Hematopoietic multipotent progenitor cell treated with erythropoietin and hydrocortisone succinate and interleukin-3 and kit ligand, for 6 days (in vitro differentiated cells): ENCODE results near the gene COL21A1.

Experiments
- DNase-seq: peaks from one replicate; pipeline ENCODE4 v3.0.0-alpha.2; 2015

Gene COL21A1

GRCh38 chr6:56244528-56245253 is 2.7 kb downstream of the COL21A1 start:
- no peak for DNase-seq

- no peak for DNase-seq
Observed at GRCh38 chr6:56244089-56244488, 3.3 kb downstream of the COL21A1 start.

- DNase-seq, result peak; percentile 27
Observed at GRCh38 chr6:56243518-56244070, 3.8 kb downstream of the COL21A1 start.

- no peak for DNase-seq
Observed at GRCh38 chr6:56242346-56242745, 5.0 kb downstream of the COL21A1 start.

GRCh38 chr6:56241124-56241802 is 6.1 kb downstream of the COL21A1 start:
- no peak for DNase-seq

GRCh38 chr6:56238352-56238751 is 9.0 kb downstream of the COL21A1 start:
- DNase-seq, result no peak

- DNase-seq, result no peak
Observed at GRCh38 chr6:56235245-56235644, 12.1 kb downstream of the COL21A1 start.

- DNase-seq, result no peak
Observed at GRCh38 chr6:56232436-56232835, 14.9 kb downstream of the COL21A1 start.

- no peak for DNase-seq
Observed at GRCh38 chr6:56231827-56232226, 15.6 kb downstream of the COL21A1 start.

- no peak for DNase-seq
Observed at GRCh38 chr6:56230976-56231566, 16.3 kb downstream of the COL21A1 start.

GRCh38 chr6:56227071-56227879 is 20.1 kb downstream of the COL21A1 start:
- no peak for DNase-seq

GRCh38 chr6:56223995-56224394 is 23.4 kb downstream of the COL21A1 start:
- DNase-seq, result no peak

- no peak for DNase-seq
Observed at GRCh38 chr6:56222499-56222898, 24.9 kb downstream of the COL21A1 start.

GRCh38 chr6:56220078-56220477 is 27.3 kb downstream of the COL21A1 start:
- no peak for DNase-seq

GRCh38 chr6:56214703-56215101 is 32.7 kb downstream of the COL21A1 start:
- DNase-seq, result no peak

GRCh38 chr6:56214041-56214702 is 33.2 kb downstream of the COL21A1 start:
- no peak for DNase-seq

GRCh38 chr6:56211724-56212123 is 35.7 kb downstream of the COL21A1 start:
- DNase-seq, result no peak

GRCh38 chr6:56204134-56204533 is 43.2 kb downstream of the COL21A1 start:
- no peak for DNase-seq

GRCh38 chr6:56199956-56200355 is 47.4 kb downstream of the COL21A1 start:
- no peak for DNase-seq

GRCh38 chr6:56193846-56194245 is 53.5 kb downstream of the COL21A1 start:
- no peak for DNase-seq

GRCh38 chr6:56188429-56188828 is 59.0 kb downstream of the COL21A1 start:
- DNase-seq, result no peak

- DNase-seq, result no peak
Observed at GRCh38 chr6:56187686-56188085, 59.7 kb downstream of the COL21A1 start.
